Glomerular visceral epithelial cell (primary cell): ENCODE measurements around the gene SLC2A4RG.

ENCODE experiments used
- DNase-seq: peaks from one replicate; pipeline ENCODE4 v3.0.0-alpha.2; 2016; ENCODE audit errors: extremely low spot score

The SLC2A4RG gene

GRCh38 chr20:63739130-63740069, at the start of gene SLC2A4RG:
Gene SLC2A4RG, plus strand, starts transcription at chr20:63739776. Its CDS starts 137 bp downstream, at chr20:63739913.
- peak; percentile 90 for DNase-seq

- no peak for DNase-seq
Observed at GRCh38 chr20:63690003-63690897, 49.3 kb upstream of the SLC2A4RG start.

- DNase-seq, result no peak
Observed at GRCh38 chr20:63690898-63691710, 48.5 kb upstream of the SLC2A4RG start.

GRCh38 chr20:63691711-63692435, 47.7 kb upstream of the SLC2A4RG start:
- no peak for DNase-seq

GRCh38 chr20:63692436-63693082, 47.0 kb upstream of the SLC2A4RG start:
- peak; percentile 29 for DNase-seq

GRCh38 chr20:63693083-63693732, 46.4 kb upstream of the SLC2A4RG start:
- no peak for DNase-seq

- DNase-seq, result no peak
Observed at GRCh38 chr20:63693733-63694583, 45.6 kb upstream of the SLC2A4RG start.

- no peak for DNase-seq
Observed at GRCh38 chr20:63694584-63695423, 44.8 kb upstream of the SLC2A4RG start.

GRCh38 chr20:63695424-63696305, 43.9 kb upstream of the SLC2A4RG start:
- no peak for DNase-seq

GRCh38 chr20:63696306-63696627, 43.3 kb upstream of the SLC2A4RG start:
- peak; percentile 63 for DNase-seq

- DNase-seq, result no peak
Observed at GRCh38 chr20:63696628-63697356, 42.8 kb upstream of the SLC2A4RG start, which contains the start of gene TNFRSF6B. Gene TNFRSF6B, plus strand, starts transcription at chr20:63696652. Its CDS starts 116 bp downstream, at chr20:63696768.

GRCh38 chr20:63697357-63697867, 42.2 kb upstream of the SLC2A4RG start:
- DNase-seq, result peak; percentile 51

- peak; percentile 55 for DNase-seq
Observed at GRCh38 chr20:63697868-63698545, 41.6 kb upstream of the SLC2A4RG start.

- DNase-seq, result peak; percentile 97
Observed at GRCh38 chr20:63698739-63699465, 40.7 kb upstream of the SLC2A4RG start.
